Endothelial cell of umbilical vein (primary cell): ENCODE data around the gene OTULIN. TPM values are rescaled to one million over a fixed set of nuclear protein-coding genes. Genes with fewer than 3 reads are reported as not detected.

Experiments used
- BruUV-seq: library from RNA; stranded (reverse); fragments of 400-500 nt; replicated peaks from 2 replicates; lab custom pipeline; 2021; lab: Mats Ljungman, UMichigan
- CTCF ChIA-PET: fragments of 300-600, 350-600 bp; sonication (Branson Sonifier 250); formaldehyde crosslinking; loops from one replicate; lab custom pipeline; 2021; ENCODE audit warnings: antibody characterized with exemption, inconsistent platforms; lab: Charles Lee
- POLR2A ChIA-PET: fragments of 300-600, 350-600 bp; sonication (Branson Sonifier 250); formaldehyde crosslinking; loops from one replicate; lab custom pipeline; 2021; ENCODE audit warnings: antibody characterized with exemption, inconsistent platforms; lab: Charles Lee
- DNase-seq: peaks from one replicate; pipeline ENCODE4 v3.0.0-alpha.2; 2011; ENCODE audit warnings: low read depth, low spot score
- FAIRE-seq: peaks from 2 replicates; lab custom pipeline; 2011; peaks lifted over from hg19 to GRCh38; lab: Jason Lieb, UNC
- H2AFZ ChIP-seq: 2 replicates; pipeline ENCODE4 v1.6.0; 2012; ENCODE audit warnings: low read depth, low read length, control low read depth, inconsistent platforms
- H3K27ac ChIP-seq: 2 replicates; pipeline ENCODE4 v1.5.1; 2011; ENCODE audit warnings: low read depth, mild to moderate bottlenecking, control low read depth, low read length, moderate library complexity; ENCODE audit not compliant: insufficient read depth
- H3K27me3 ChIP-seq, 2 experiments: 2 replicates each; pipeline versions ENCODE4 v1.6.0 to v1.6.1; 2011; ENCODE audit warnings: low read length in 2 of 2, mixed read lengths in 1 of 2; ENCODE audit not compliant: control insufficient read depth in 2 of 2, insufficient read depth in 2 of 2
- H3K36me3 ChIP-seq, 2 experiments: 2 replicates in 1 of 2; 3 replicates in 1 of 2; pipeline ENCODE4 v1.5.1; 2011; ENCODE audit warnings: low read length in 2 of 2, mild to moderate bottlenecking in 1 of 2, moderate library complexity in 1 of 2; ENCODE audit not compliant: control insufficient read depth in 2 of 2, insufficient read depth in 2 of 2; ENCODE audit errors: extremely low read depth in 1 of 2
- H3K4me1 ChIP-seq: 3 replicates; pipeline ENCODE4 v1.5.1; 2011; ENCODE audit warnings: mild to moderate bottlenecking, low read length; ENCODE audit not compliant: control insufficient read depth, insufficient read depth; ENCODE audit errors: extremely low read depth
- H3K4me2 ChIP-seq: 2 replicates; pipeline ENCODE4 v1.6.1; 2011; ENCODE audit warnings: low read length, control low read depth, mixed read lengths; ENCODE audit not compliant: insufficient read depth
- H3K4me3 ChIP-seq, 3 experiments: fragments of 200-600 bp in 1 of 3; sonication (generic), shearing (Covaris generic) in 1 of 3; replicated peaks in 1 of 3; 2 replicates each; pipeline ENCODE4 v1.5.1; 2011 to 2016; ENCODE audit warnings: control low read depth in 3 of 3, low read length in 3 of 3, mild to moderate bottlenecking in 2 of 3, inconsistent platforms in 1 of 3, low read depth in 1 of 3, moderate library complexity in 1 of 3; ENCODE audit not compliant: insufficient read depth in 1 of 3
- H3K79me2 ChIP-seq: 2 replicates; pipeline ENCODE4 v1.6.0; 2012; ENCODE audit warnings: low read length, inconsistent platforms; ENCODE audit not compliant: control insufficient read depth, insufficient read depth
- H3K9ac ChIP-seq: replicated peaks from 2 replicates; pipeline ENCODE3; 2011; ENCODE audit warnings: low read length, control low read depth; ENCODE audit not compliant: insufficient read depth; ENCODE audit errors: extremely low read depth
- H3K9me1 ChIP-seq: replicated peaks from 3 replicates; pipeline ENCODE4 v1.6.0; 2011; ENCODE audit warnings: mild to moderate bottlenecking, low read length; ENCODE audit not compliant: control insufficient read depth, insufficient read depth; ENCODE audit errors: extremely low read depth
- H3K9me3 ChIP-seq: replicated peaks from 2 replicates; pipeline ENCODE4 v1.5.1; 2012; ENCODE audit warnings: low read length, inconsistent platforms; ENCODE audit not compliant: control insufficient read depth, insufficient read depth
- H4K20me1 ChIP-seq: replicated peaks from 2 replicates; pipeline ENCODE3; 2011; ENCODE audit warnings: mild to moderate bottlenecking, low read length; ENCODE audit not compliant: control insufficient read depth, insufficient read depth; ENCODE audit errors: extremely low read depth
- CTCF ChIP-seq, 2 donors: IDR thresholded peaks; 1 replicate in 1 of 2; 2 replicates in 1 of 2; pipeline ENCODE4 v1.5.1; 2011; ENCODE audit warnings: low read length in 2 of 2, mild to moderate bottlenecking in 2 of 2, moderate library complexity in 2 of 2, control low read depth in 1 of 2, inconsistent platforms in 1 of 2, low read depth in 1 of 2; ENCODE audit not compliant: insufficient read depth in 1 of 2; ENCODE audit errors: extremely low read depth in 1 of 2
- EZH2 ChIP-seq: IDR thresholded peaks from 2 replicates; pipeline ENCODE4 v1.6.1; 2012; ENCODE audit warnings: borderline replicate concordance, low read depth, mild to moderate bottlenecking, moderate library complexity, low read length, inconsistent platforms; ENCODE audit not compliant: severe bottlenecking
- FOS ChIP-seq: IDR thresholded peaks from 2 replicates; pipeline ENCODE4 v1.6.1; 2011; ENCODE audit warnings: mild to moderate bottlenecking, low read length, moderate library complexity, borderline replicate concordance; ENCODE audit not compliant: insufficient read depth
- GATA2 ChIP-seq: IDR thresholded peaks from 2 replicates; pipeline ENCODE4 v1.7.0; 2011; ENCODE audit warnings: low read depth, mild to moderate bottlenecking, moderate library complexity, mixed read lengths, low read length; ENCODE audit not compliant: insufficient read length, insufficient read depth
- JUN ChIP-seq: IDR thresholded peaks from 2 replicates; pipeline ENCODE4 v1.6.1; 2011; ENCODE audit warnings: borderline replicate concordance, low read depth; ENCODE audit not compliant: insufficient read length, insufficient read depth
- MAX ChIP-seq: IDR thresholded peaks from 2 replicates; pipeline ENCODE4 v1.6.1; 2011; ENCODE audit not compliant: insufficient read depth, insufficient read length
- MYC ChIP-seq: IDR thresholded peaks from one replicate; pipeline ENCODE4 v1.6.1; 2011; ENCODE audit warnings: mild to moderate bottlenecking, low read depth, low read length
- POLR2A ChIP-seq: IDR thresholded peaks from 2 replicates; pipeline ENCODE4 v1.6.1; 2012; ENCODE audit warnings: low read depth, mild to moderate bottlenecking, control low read depth, low read length
- POLR2AphosphoS5 ChIP-seq: IDR thresholded peaks from 2 replicates; pipeline ENCODE4 v1.6.1; 2012; ENCODE audit warnings: low read depth, mild to moderate bottlenecking, control low read depth, low read length, moderate library complexity; ENCODE audit not compliant: insufficient read depth
- dilution Hi-C: fragments of 300-500 bp; cut with MboI; formaldehyde crosslinking; loops from one replicate; pipeline ENCODE4 v1.15.0; 2019; ENCODE audit warnings: low sequenced_read_pairs; ENCODE audit not compliant: extremely low pct_ligation_motif_present
- intact Hi-C: fragments of 100-400 bp; cut with micrococcal nuclease; formaldehyde crosslinking; loops from one replicate; pipeline ENCODE4 v1.10.0; 2022
- polyA plus RNA-seq, 4 experiments: library from polyadenylated mRNA; depleted of rRNA in 3 of 4; stranded (reverse) in 3 of 4; unstranded in 1 of 4; fragments of >200 nt; gene quantifications; 2 replicates each; pipeline versions ENCODE4 v1.2.1 to v1.2.3, GENCODE V29; 2011 to 2012; ENCODE audit warnings: missing spikeins in 1 of 4
- total RNA-seq: library from RNA; stranded (reverse); gene quantifications from 2 replicates; pipeline ENCODE4 v1.2.3, GENCODE V29; 2021

The OTULIN gene
- total and polyA plus RNA-seq, 2 donors (not counting 3 experiments of a cell fraction or from before 2014, with no cell fraction given) = 7.8 to 30.2 TPM

- BruUV-seq = no TSS peak
- Histone ChIP-seq H3K4me2 (no peak overlapping the region), H3K9me1 (no peaks in the 10 kb centered on the region), H3K4me3 (no peak overlapping the region), H3K27me3 (peaks cover 13 to 18% of the 10 kb centered on the region in 2 experiments), H3K9ac (no peak overlapping the region), H3K36me3 (no peaks in the 10 kb centered on the region), H3K4me1 (no peaks in the 10 kb centered on the region), H3K27ac (no peak overlapping the region), H3K9me3 (no peaks in the 10 kb centered on the region), H2AFZ (no peak overlapping the region), H4K20me1 (no peaks in the 10 kb centered on the region), H3K79me2 (no peaks in the 10 kb centered on the region)
- dilution Hi-C loops = no loop called here
- ChIA-PET POLR2A (no interaction called here), CTCF (interaction anchor here (1.5 to 1.7 kb wide), 3 partner anchors 10 to 678 kb away, joined by 4 to 6 read pairs (median 5); no protein-coding TSS in a partner anchor)
- FAIRE-seq (no peak), DNase-seq (no peak)
- TF ChIP-seq POLR2AphosphoS5 (no peak), FOS (no peak), MYC (no peak), MAX (no peak), CTCF (IDR thresholded peaks at IDR 0.05; ENCODE audit: extremely low read depth in 1 of 2, insufficient read depth in 1 of 2, low read depth in 1 of 2, low read length in 2 of 2) (no peak), POLR2A (no peak), JUN (no peak), GATA2 (no peak), EZH2 (no peak)
- intact Hi-C loops = no loop called here
These were observed 9.3 kb upstream of the OTULIN start for GRCh38 chr5:14655146-14655741.
